HG02571 (cell line): Measurements from ENCODE around the gene TWNK.

Source experiments
- ATAC-seq: cut with Tn5 transposase; IDR thresholded peaks from one replicate; pipeline ENCODE4 v1.9.1; 2021; ENCODE audit warnings: mild to moderate bottlenecking, moderate library complexity; ENCODE audit not compliant: unreplicated experiment

Gene TWNK

DNA sequence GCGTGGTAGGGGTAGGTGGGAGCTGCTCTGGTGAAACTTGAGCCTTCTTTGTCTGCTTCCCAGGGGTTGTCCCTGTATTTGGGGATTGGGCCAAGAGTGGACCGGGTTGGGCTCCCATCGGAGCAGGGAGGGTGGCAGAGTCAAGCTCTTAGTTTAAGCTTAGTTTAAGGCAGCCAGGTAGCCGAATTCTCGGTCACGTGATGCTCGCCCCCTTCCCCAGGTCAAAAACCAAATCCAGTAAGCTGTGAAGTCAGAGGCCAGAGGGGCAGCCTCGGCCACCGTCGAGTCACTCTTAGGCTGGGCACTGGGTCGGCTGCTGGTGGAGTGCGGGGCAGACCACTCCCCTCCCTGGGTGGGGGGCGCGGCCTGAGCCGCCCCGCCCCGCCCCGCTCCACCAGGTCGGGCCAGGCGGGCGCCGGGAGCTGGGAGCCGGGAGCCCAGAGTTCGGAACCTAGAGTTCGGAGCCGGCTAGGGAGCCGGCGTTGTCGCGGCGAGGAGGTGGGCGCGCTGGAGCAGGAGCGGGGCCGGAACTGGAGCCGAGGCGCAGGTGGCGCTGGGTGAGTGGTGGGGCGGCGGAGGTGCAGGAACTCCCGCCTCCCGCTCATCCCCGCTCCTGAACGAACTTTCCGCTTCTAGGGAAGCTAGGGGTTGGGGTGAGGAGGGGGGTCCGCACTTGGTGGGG, 9.5 kb downstream of the TWNK start:
- no peak for ATAC-seq

DNA sequence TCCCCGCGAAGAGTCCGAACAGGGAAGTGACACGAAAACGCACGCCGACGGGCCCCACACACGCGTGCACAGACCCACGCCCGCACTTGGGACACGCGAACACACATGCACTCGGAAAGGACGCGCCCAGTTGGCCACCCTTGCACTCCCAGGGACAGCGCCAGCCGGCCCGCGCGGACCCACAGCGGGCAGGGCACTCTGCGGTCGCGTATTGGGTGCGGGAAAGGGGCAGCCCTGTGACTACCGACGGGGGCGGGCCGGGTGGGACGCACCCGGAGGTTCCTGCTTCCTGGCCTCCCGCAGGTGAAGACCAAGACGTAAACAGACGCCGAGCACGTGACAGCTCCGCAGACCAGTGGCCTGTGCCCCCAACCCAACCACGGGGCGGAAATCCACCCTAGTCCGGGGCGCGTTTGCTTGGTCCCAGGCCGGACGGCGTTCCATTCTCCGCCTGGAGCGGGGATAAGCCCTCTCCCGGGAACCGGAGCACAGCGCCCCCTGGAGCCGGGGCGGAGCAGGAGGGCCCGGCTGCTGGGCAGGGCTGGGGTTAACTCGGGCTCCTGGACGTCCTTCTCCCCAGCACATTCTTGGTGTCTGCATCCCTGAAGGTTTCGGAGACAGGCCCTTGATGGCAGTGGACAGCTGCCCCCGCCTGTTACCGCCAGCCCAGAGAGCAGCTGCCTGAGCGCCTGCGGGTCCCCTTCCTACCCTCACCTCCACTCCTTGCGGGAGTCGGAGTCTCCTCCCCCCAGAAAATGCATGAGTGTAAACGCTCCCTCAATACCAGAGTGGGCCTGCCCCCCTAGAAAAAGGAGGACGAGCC, 10.2 kb downstream of the TWNK start:
- ATAC-seq: no peak

- ATAC-seq: peak; percentile 28
Observed at GRCh38 chr10:100998183-100998990, 11.0 kb downstream of the TWNK start.

DNA sequence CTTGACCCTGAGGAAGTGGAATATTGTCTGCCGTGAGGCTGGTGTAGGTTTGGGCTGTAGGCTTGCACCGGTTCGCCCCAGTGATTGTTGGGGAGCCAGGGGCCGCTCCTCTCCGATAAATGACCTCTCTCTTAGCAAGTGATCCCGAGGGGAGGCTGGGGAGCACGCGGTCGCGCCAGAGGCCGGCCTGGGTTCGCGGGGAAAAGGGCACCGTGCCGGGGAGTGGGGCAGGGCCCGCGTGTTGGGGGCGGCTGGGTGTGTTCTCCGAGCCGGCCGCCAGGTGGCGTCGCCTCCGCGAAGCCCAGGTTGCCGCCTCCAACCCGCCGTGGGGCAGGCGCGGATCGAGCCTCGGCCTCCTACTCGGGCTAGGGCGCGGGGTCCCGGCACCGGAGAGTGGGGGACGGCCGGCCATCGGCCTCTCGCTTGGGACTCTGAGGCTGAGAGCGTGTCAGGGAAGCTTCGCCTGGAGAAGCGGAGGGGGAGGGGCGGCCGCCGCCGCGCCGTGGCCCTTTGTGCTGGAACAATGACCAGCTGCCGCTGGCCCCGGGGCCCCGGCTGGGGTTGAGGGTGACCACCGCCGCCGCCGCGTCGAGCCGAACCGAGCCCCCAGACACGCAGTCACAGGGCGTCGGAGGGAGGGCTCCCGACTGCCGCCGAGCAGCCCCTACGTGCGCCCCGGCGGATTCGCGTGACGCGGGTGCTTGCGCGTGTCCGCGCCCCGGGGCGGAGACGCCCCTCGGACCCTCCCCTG, 11.8 kb downstream of the TWNK start:
- peak; percentile 43 for ATAC-seq

GRCh38 chr10:100999742-101000126, 12.4 kb downstream of the TWNK start, which contains the start of gene LZTS2:
Gene LZTS2 (plus strand): TSS chr10:100999808. CDS start chr10:101002539, 2,731 bp downstream.
- no peak for ATAC-seq

- no peak for ATAC-seq
Observed at GRCh38 chr10:101000127-101000914, 13.0 kb downstream of the TWNK start.

GRCh38 chr10:101000915-101001658, 13.7 kb downstream of the TWNK start:
- ATAC-seq: no peak

DNA sequence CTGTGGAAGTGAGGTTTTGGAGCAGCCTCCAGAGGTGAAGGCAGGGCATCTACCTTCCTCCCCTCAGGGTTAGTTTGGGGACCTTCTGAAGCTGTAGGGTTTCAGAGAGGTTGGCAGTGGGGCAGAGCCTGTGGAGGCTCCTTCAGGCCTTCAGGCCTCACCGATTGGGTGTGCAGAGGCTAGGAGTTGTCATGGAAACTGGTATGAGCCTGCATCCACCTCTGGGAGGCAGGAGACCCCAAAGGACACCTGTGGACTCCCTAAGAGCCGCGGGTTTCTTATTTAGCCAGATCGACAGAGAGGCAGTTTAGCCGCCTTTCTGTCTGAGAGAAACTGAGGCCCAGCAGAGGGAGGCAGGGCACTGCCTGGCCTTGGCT, 14.3 kb downstream of the TWNK start:
- no peak for ATAC-seq

- ATAC-seq: no peak
Observed at GRCh38 chr10:101002456-101002855, 15.1 kb downstream of the TWNK start.

DNA sequence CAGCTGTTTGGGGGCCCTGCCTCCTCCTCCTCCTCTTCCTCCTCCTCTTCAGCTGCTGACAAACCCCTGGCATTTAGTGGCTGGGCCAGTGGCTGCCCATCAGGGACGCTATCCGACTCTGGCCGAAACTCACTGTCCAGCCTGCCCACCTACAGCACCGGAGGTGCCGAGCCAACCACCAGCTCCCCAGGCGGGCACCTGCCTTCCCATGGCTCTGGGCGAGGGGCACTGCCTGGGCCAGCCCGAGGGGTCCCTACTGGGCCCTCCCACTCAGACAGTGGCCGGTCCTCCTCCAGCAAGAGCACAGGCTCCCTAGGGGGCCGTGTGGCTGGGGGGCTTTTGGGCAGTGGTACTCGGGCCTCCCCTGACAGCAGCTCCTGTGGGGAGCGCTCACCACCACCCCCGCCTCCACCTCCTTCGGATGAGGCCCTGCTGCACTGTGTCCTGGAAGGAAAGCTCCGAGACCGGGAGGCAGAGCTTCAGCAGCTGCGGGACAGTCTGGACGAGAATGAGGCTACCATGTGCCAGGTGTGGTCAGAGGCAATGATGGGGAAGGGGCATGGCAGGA, 16.4 kb downstream of the TWNK start:
- ATAC-seq: no peak

GRCh38 chr10:101005361-101005760, 18.0 kb downstream of the TWNK start:
- no peak for ATAC-seq

- ATAC-seq: no peak
Observed at GRCh38 chr10:101005869-101006567, 18.7 kb downstream of the TWNK start.

GRCh38 chr10:101006593-101007098, 19.3 kb downstream of the TWNK start:
- no peak for ATAC-seq

DNA sequence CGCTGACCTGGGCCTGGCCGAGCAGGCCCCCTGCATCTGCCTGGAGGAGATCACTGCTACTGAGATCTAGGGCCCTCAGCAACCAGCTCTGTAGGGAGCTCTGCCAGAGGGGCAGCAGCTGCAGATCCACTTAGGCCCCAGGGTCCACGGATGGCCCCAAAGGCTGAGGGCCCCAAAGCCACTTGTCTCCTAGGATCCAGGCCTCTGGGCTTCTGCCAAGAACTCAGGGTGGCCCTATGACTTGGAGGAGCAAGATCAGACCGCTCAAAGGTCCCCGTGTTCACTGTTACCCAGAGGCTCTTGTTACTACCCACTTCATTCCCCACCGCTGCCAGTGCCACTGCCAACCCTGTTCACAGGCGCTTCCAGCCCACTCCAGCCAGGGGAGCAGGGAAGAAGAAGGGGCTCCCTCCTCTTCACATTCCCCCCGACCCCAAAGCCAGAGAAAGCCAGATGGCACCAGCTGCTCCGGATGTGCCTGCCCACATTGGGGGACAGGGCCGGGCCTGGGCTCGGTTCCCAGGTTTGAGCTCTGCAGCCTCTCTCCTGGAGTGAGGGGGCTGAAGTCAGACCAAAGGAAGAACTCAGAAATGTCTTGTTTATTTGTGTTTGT, 19.9 kb downstream of the TWNK start:
- ATAC-seq: no peak

DNA sequence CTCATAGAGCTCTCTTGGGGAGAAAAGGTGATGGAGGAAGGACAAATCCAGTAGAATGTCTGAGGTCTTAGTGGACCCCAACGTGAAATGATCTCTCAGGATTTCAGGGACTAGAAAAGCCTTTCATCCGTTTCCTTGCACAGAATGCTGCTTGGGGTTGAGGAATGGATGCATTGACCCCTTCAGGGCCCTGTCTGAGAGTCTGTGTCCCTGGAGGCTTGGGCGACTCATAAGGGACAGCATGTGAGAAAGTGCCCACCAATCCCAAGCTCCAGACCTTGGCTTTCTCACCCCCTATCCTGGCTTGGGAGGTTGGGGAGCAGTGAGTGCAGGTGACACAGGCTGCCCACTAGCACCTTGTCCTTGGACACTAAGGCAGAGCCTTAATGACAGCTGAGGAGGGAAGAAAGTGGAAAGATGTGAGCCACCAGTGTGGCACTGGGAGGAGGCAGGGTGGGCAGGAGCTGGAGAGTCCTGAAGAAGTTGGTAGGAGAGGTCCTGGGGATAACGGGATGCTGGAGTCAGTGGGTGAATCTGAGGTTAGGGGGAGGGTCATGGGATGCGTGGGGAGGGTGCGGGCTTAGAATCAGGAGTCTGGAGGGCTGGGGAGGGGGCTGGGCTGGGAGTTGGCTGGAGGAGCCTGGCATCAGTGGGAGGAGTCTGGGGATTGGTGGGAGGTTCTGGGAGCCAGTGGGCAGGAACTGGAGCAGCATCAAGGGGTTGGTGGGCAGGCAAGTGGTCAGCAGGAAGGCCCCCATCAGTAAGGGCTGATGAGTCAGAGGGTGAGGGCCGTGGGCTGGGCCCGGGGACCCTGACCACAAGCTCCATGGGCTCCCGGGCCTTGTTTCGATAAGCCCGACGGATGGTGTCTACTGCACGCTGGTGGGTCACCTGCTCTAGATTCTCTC, 20.8 kb downstream of the TWNK start:
- no peak for ATAC-seq

DNA sequence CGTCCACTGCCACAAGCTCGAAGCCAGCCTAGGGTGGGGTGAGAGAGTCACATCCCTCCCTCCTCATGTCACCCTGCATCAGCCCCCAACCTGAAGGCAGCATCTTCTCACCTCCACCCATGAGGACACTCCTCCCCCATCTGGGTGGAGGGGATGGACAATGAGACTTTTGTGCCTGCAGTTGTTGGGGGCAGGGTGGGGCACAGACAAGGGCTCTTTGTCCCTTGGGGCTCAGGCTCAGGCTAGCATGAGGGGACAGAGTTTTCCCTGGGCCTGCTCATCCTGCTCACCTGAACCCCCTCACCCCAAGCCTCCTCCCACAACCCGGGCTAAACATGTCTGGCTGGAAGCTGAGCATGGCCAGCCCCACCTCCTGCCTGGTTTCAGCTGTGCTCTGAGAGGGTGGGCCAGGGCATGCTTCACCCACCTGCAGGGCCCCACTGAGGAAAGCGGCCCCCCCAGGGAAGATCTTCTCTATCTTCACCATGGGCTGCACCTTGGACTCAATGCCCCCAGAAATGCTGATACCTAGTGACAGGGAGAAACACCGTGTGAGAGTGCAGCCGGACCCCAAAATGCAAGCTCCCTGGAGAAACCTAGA, 21.6 kb downstream of the TWNK start:
- no peak for ATAC-seq
